Measurements from ENCODE around the gene PPP2R1B. TPM values are rescaled to one million over a fixed set of nuclear protein-coding genes. Genes with fewer than 3 reads are reported as not detected.

The PPP2R1B gene
- total RNA-seq, 2 donors from 2014 or later, result 24.7 to 41.5 TPM

GRCh38 chr11:111733016-111733415 lies 33.2 kb downstream of the PPP2R1B start:
- Histone ChIP-seq H3K36me3 (replicated peaks in 1 of 2; ENCODE audit: insufficient read depth in 1 of 2, low read depth in 2 of 2) (no peaks in the 10 kb centered on the region), H3K9me3 (no peaks in the 10 kb centered on the region), H3K27ac (peak overlapping the region; percentile 27 to 79 (median 72)), H3K4me1 (peaks cover 72% of the 10 kb centered on the region), H3K27me3 (no peaks in the 10 kb centered on the region), H3K4me3 (no peak overlapping the region)
- WGBS, 2 donors, result 30 to 38% methylated on average over 2 to 7 of the region's 7 CpGs
- TF ChIP-seq, protein P1, sequence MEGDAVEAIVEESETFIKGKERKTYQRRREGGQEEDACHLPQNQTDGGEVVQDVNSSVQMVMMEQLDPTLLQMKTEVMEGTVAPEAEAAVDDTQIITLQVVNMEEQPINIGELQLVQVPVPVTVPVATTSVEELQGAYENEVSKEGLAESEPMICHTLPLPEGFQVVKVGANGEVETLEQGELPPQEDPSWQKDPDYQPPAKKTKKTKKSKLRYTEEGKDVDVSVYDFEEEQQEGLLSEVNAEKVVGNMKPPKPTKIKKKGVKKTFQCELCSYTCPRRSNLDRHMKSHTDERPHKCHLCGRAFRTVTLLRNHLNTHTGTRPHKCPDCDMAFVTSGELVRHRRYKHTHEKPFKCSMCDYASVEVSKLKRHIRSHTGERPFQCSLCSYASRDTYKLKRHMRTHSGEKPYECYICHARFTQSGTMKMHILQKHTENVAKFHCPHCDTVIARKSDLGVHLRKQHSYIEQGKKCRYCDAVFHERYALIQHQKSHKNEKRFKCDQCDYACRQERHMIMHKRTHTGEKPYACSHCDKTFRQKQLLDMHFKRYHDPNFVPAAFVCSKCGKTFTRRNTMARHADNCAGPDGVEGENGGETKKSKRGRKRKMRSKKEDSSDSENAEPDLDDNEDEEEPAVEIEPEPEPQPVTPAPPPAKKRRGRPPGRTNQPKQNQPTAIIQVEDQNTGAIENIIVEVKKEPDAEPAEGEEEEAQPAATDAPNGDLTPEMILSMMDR (IDR thresholded peaks at IDR 0.05), result no peak
- TF ChIP-seq POLR2A (IDR thresholded peaks at IDR 0.05), result peak in 1 of 3 donors; percentile 22
- DNase-seq, result peak in 3 of 4 donors; percentile 55 to 57 (median 57)
- ATAC-seq, result peak; percentile 22
- intact Hi-C loops (cut with DNase I), result no loop called here

DNA sequence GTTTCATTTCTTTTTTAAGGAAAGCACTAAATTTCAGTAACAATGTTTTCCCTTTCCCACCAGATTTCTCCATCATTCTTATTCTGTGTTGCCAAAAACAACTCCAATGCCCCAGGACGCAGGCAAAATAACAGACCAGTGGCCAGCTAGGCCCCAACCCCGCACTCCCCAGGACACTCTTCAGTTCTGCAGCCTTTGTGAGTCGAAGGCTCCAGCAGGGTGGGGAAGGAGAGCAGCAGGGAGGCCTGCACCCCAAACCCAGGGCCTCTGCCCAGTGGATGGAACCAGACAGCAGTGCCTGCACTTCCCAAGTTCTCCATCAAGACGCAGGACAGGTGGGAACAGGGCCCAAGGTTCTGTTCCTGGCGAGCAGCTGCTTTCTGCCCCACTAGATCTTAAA lies 34.4 kb downstream of the PPP2R1B start:
- DNase-seq, result no peak
- TF ChIP-seq POLR2A (IDR thresholded peaks at IDR 0.05), result no peak
- TF ChIP-seq, protein P1 (IDR thresholded peaks at IDR 0.05), result no peak
- peaks cover 65% of the 10 kb centered on the region for H3K4me1 ChIP-seq
- intact Hi-C loops (cut with DNase I), result no loop called here
- H3K4me3 ChIP-seq, result no peak overlapping the region
- no peaks in the 10 kb centered on the region for H3K36me3 ChIP-seq (replicated peaks in 1 of 2; ENCODE audit: insufficient read depth in 1 of 2, low read depth in 2 of 2)
- no peaks in the 10 kb centered on the region for H3K9me3 ChIP-seq
- no peaks in the 10 kb centered on the region for H3K27me3 ChIP-seq
- ATAC-seq, result no peak
- H3K27ac ChIP-seq, result peak overlapping the region; percentile 25 to 79 (median 72)
- WGBS, 2 donors, result 75 to 87% methylated on average over 5 of the region's 5 CpGs

DNA sequence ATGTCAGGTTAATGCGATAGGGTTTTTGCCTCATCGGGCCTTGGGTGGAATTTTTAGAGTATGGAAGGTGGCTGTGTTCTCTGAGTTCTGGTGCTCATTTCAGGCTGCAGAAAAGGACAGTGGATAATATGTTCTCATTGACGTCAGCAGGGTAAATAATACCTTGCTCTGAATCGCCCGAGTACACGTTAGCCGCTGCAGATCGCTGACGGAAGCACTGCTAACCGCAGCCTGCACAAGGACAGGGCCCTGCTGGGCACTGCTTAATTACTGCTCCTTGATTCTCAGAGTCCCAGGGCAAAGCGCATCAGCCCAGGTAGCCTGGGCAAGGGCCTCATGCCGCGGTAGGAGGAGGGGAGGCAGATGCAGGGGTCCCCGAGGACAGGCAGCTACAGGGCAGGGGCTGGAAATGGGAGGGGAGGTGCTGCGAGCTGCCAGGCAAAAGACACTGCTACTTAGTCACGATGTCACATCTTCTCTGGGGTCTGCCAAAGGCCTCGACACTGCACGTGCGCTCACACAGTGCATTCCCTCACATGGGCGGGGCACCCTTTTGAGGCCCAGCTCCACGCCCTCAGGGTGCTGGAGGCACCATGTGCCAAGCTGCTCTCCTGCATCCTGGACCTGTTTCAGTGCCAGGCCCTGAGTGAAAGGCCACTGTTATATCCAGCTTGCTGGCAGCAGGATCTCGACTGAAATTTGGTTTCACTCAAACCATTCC lies 35.2 kb downstream of the PPP2R1B start:
- Histone ChIP-seq H3K4me1 (peaks cover 65% of the 10 kb centered on the region), H3K27ac (peak overlapping the region; percentile 64 to 79 (median 74)), H3K9me3 (no peaks in the 10 kb centered on the region), H3K36me3 (replicated peaks in 1 of 2; ENCODE audit: insufficient read depth in 1 of 2, low read depth in 2 of 2) (no peaks in the 10 kb centered on the region), H3K4me3 (no peak overlapping the region), H3K27me3 (no peaks in the 10 kb centered on the region)
- TF ChIP-seq, protein P1 (IDR thresholded peaks at IDR 0.05), result no peak
- TF ChIP-seq POLR2A (IDR thresholded peaks at IDR 0.05), result peak; percentile 14 to 62 (median 29)
- intact Hi-C loops (cut with DNase I), result no loop called here
- WGBS, 2 donors, result 50 to 59% methylated on average over 15 to 22 of the region's 22 CpGs
- ATAC-seq (peak; percentile 56), DNase-seq (peak; percentile 51 to 84 (median 72))

GRCh38 chr11:111729831-111730311 lies 36.3 kb downstream of the PPP2R1B start:
- Histone ChIP-seq H3K4me1 (peaks cover 54% of the 10 kb centered on the region), H3K9me3 (no peaks in the 10 kb centered on the region), H3K27ac (peak overlapping the region in 2 of 4 donors; percentile 7 to 79), H3K36me3 (replicated peaks in 1 of 2; ENCODE audit: insufficient read depth in 1 of 2, low read depth in 2 of 2) (peaks cover 0 to under 1% of the 10 kb centered on the region in 2 donors), H3K4me3 (no peak overlapping the region), H3K27me3 (no peaks in the 10 kb centered on the region)
- DNase-seq (no peak), ATAC-seq (no peak)
- intact Hi-C loops (cut with DNase I), result no loop called here
- TF ChIP-seq, protein P1 (IDR thresholded peaks at IDR 0.05), result no peak
- no peak for TF ChIP-seq POLR2A (IDR thresholded peaks at IDR 0.05)
- WGBS, 2 donors, result 82 to 89% methylated on average over 9 of the region's 9 CpGs
